IPS-NIHi11 (cell line): ENCODE results near the gene LRRC58.
"Not testable (repeated sequence)": the region's sequence is repeated elsewhere in the genome, so short reads cannot be mapped to it uniquely, and the experiment has no call there.

Experiments used
- DNase-seq: peaks from one replicate; pipeline ENCODE4 v3.0.0; 2012; ENCODE audit warnings: mixed read lengths, low spot score

LRRC58 gene

DNA sequence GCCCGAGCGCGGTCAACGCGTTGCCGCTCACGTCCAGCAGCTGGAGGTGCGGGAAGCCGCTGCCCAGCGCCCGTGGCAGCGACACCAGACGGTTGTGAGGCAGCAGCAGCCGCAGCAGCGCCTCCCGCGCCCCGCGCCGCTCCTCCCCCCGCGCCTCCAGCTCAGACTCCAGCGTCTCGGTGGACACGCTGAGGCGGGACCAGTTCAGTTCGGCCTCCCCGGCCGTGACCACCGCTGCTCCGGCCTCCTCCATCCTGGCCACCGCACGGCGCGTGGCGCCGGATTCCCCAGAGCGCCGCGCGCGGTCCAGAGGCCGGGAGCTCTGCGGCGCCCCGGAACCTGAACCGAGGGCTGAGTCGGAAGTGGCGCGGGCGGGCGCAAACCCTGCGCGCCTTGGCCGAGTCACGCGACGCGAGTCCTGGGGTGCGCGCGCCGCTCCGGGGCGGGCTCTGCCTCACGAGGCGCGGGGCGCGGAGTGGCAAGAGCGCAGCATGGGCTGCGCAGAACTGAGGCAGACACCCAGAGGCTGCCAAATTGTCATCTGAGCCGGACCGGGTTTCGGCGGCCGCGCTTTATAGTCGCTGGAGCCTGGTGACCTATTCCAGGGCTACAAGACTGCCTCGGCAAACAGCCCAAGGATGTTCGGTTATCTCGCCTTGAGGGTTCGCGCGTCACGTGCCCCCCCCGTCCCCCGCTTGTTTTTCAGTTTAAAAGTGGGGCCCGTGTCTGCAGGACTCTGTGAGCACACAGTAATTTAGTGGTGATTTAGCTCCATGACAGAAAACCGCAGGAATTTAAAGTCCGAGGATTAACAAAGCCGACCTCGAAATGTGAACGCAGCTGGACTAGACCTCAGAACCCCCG lies at the start of gene LRRC58:
Gene LRRC58 (minus strand): TSS at position 364 of the 864 bp plus-strand sequence. CDS start 111 bp downstream, at position 253.
- DNase-seq = peak; percentile 85

DNA sequence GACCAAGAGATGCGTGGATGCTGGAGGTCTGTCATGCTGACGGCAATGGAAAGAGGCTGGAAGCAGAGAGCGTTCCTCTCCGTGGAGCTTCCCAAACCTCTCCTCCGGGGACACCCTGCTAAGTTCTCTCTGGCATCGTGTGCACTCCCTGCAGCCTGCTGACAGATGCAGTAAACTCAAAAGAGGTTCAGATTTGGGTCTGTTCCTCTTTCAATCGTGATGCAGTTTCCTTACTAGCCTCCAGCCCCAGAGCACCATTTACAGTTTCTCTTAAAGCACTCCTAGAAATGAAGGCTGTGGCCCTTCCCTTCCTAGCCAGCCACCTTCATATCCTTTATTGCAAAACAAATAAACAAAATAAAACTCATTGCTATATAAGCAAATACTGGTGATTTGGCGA lies 47.3 kb upstream of the LRRC58 start:
- DNase-seq = no peak

DNA sequence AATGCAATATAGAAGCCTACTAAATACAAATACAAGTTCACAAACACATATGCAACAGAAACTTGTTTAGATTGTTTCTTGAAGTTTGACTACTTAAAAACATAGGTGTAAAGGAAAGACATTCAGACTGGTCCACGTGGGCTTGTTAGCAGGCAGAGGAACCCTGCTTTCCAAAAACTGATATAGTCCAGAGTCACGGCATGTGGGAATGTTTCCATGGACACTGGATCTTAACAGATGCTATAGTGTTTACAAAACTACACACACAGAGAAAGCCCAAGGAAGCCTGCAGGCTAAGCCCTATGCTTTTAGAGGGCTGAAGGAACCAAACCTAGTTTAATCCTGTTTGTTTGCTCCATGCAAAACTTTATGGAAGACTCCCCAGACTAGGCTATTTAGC lies 45.2 kb upstream of the LRRC58 start:
- no peak for DNase-seq

DNA sequence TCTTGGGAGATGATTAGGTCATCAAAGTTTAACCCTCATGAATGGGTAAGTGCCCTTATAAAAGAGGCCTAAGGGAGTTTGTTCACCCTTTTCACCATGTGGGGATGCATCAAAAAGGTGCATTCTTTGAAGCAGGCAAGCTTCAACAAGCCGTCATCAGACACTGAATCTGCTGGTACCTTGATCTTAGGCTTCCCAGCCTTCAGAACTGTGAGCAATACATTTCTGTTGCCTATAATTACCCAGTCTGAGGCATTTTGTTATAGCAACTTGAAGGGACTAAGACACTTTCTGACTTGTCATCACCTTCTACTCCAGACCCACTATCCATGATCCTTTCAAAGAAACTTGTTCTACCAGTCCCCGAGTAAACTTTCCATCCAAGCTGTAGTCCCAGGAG lies 44.6 kb upstream of the LRRC58 start:
- no peak for DNase-seq

DNA sequence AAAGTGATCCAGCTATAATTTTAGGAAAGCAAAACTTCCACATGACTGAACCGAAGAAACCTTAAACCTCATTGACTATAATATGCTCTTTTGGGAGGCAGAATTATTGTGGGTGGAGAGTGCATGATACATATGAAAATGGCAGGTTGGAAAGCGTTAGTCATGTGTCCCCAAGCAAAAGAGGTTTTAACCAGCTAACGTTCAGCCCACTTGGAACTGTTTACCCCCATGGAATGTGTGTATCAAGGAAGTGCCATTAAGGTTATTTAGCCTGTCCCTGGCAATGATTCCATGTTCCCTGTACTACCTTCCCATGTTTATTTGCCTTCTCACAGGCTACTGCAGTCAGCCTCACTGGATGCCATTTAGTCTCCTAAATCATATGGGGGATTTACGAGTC lies 44.1 kb upstream of the LRRC58 start:
- no peak for DNase-seq

DNA sequence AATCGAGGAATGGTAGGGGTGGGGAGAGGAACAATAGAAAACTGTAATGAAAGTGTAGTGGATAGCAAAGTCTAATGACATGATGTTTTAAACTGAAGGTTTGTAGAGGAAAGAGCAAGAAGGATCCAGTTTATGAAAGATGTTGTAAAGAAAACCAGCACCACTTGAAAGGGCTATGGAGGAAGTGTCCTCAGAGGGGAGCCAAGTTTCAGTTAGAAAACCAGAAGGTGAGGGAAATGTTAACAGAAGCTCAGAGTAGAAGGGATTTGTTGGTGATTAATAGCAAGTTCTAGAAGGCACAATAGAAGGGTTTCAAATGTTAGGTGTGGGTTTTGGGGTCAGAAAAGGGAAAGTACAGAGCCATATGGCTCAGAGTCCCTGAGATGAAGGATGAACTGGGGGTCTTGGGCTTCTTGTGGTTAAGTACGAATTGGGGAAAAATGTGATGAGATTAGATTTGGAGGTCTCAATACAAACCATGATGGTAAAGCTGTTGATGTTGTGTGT lies 33.8 kb upstream of the LRRC58 start:
- no peak for DNase-seq

DNA sequence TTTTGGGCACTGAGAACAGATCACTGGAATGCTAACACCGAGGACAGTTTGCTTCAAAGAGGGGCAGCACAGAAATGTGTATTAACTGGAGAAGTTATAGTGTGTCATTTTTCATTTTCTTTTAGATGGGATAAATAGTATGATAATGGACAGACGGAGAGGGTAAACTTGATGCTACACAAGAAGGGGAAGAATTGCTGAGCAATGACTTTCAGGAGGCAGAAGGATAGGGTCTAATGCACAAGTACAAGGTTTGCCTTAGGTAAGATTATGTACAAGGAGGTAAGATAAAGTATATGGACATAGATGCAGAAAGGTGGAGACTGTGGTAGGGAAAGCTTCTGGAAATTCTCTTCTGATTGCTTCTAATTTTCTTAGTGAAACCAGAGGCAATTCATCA lies 32.3 kb upstream of the LRRC58 start:
- DNase-seq = no peak

DNA sequence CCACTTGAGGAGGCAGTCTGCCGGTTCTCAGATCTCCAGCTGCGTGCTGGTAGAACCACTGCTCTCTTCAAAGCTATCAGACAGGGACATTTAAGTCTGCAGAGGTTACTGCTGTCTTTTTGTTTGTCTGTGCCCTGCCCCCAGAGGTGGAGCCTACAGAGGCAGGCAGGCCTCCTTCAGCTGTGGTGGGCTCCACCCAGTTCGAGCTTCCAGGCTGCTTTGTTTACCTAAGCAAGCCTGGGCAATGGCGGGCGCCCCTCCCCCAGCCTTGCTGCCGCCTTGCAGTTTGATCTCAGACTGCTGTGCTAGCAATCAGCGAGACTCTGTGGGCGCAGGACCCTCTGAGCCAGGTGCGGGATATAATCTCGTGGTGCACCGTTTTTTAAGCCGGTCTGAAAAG lies 28.8 kb upstream of the LRRC58 start:
- DNase-seq = not testable (repeated sequence)

DNA sequence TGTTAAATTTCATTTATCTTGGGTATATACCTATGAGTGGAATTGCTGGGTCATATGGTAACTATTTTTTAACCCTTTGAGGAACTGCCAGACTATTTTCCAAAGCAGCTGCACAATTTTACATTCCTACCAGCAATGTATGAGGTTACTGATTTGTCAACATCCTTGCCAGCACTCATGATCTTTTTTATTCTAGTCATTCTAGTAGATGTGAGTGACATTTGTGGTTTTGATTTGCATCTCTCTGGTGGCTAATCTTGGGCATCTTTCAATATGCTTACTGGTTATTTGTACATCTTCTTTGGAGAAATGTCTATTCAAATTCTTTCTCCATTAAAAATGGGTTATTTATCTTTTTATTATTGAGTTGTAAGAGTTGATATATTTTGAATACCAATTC lies 21.3 kb upstream of the LRRC58 start:
- no peak for DNase-seq

DNA sequence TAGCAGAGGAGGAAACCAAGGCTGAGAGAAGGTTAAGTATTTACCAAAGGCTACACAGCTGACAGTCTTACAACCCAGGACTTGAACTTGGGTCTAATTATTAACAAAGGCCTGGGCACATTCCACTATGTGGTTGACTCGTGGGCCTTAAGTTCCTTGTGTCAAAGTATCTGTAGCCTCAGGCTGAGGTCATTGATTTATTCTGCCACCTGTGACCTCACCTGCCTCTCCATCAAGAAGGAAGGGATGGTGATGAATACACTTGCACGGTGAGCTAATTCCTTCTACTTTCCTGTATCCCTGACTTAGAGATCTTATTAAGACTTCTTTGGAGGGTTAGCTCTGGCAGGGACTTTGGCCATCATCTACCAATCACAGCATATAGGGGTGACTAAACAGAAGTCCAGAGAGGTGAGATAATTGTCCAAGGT lies 19.9 kb upstream of the LRRC58 start:
- DNase-seq = no peak

DNA sequence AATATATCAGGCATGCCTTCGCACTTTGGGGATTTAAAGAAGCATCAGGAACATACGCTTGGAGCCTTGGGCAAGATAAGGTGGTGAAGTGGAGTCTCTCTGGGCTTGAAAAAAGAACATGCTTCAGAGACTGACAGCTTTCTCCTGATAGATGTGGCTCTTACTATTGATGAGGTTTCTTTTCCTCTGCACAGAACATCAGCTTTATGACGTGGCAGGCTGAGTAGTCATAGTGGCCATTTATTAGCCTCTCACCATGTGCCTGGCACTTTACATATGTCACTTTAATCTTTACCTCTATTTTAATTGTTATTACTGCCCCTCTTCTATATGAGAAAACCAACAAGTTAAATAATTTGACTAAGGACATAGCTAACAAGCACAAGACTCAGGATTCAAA lies 19.0 kb upstream of the LRRC58 start:
- DNase-seq = no peak

DNA sequence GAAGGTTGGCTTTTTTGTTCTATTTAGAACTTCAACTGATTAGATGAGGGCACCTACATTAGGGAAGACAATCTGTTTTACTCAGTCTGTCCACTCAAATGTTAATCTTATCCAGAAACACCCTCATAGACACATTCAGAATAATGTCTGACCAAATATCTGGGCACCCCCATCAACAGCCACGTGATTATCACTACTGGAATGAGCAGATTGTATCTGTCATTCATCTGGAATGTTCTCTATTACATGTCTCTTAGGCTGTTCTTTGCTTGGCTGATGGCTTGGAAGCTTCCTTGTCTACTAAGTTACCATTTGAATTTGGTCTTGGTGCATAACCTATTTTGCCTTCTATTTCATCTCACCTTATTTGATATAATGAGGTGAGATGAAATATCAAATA lies 15.7 kb upstream of the LRRC58 start:
- DNase-seq = no peak

DNA sequence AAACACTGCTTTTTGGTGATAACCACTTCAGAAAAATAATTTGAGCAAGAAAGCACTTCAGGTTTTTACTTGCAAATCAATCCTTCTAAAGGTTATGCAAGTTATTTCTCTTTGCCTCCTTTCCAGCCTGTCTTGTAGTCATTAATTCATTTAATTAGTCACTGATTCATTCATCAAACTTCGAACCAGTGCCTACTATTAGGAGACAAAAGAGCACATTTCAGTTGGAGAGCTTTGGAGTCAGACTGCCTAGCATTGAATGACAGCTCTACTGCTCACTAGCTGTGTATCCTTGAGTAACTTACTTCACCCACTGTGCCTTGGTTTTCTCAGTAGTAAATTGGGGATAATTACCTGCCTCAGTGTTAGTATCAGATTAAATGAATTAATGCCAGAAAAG lies 14.9 kb upstream of the LRRC58 start:
- no peak for DNase-seq

DNA sequence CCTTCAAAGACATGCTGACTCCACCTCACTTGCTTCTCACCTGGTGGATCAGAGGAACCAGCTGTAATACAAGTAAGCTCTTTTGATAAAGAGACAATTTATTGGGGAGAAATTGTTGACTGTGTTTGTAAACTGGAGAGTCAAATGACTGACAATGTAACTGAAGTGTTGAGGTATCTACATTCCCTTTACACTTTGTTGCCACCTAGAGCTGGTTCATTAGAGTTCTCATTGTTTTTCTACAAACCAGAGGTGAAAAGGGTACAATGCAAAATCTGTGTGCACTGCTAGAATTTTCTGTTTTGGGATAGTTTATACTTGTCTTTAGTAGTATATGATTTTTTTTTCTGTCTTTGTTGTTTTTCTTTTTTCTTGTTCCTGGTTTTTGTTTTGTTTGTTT lies 8.7 kb upstream of the LRRC58 start:
- DNase-seq = no peak

DNA sequence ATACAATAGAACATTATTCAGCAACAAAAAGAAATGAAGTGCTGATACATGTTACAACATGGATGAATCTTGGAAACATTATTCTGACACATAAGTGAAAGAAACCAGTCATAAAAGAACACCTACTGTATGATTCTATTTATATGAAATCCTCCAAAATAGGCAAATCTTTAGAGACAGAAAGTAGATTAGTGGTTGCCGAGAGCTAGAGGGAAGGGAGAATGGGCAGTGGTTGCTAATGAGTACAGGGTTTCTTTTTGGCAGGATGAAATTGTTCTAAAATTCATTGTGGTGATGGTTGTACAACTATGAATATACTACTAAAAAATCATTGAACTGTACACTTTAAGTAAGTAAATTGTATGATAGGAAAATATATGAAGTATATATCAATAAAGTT lies 6.3 kb upstream of the LRRC58 start:
- no peak for DNase-seq

DNA sequence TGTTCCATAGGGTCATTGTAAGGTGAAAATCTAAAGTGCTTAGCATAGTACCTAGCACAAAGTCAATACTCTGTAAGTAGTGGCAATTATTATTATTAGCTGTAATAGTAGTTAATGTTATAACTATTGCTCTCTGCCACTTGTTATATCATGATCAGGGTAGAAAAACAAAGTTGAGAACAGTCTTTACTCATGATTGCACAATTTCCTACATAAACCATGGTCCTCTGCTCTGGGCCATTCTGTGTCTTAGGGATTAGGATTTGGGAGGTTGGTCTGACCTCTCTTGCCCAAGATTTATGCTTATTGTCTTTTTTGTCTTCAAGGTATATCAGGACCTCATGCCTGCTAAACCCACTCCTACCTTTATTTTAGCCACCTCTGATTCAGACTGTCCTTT lies 4.3 kb upstream of the LRRC58 start:
- no peak for DNase-seq

DNA sequence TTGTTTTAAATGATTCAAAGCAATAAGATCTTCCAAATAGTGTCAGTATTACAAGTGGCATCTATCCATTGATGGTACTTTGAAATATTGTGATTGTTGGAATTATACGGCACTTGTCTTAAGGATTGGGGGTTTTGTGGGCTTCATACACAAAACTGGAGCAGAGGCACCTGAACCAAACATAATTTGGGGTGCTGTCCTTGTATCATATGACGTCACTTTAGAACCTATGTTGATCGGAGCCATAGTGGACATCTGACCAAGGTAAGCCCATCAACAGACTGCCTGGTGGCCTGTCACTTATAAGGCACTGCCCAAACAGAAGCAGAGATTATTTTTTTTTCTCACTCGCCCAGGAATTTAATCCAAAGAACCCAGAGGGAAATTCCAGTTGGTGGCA lies 2.9 kb upstream of the LRRC58 start:
- no peak for DNase-seq

DNA sequence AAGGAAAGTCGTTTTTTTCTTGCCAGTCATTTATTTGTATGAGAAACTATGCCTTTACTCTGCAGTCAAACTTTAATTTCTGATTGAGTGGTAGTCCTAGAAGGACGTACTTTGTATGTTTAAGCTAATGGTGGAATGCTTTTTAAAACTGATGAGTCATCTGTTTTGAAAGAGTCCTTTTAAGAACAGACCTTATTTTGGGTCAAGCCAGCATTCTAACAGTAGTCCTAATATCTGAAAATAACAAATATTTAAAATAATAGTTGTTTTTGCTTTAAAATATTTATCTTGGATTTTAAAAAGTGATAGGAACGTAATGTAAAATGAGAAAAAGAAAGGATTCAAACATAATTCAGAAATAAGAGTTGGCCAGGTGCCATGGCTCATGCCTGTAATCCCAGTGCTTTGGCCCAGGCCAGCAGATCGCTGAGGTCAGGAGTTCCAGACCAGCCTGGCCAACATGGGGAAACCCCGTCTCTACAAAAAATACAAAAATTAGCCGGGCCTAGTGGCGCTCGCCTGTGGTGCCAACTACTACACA lies 1.3 kb upstream of the LRRC58 start:
- peak; percentile 10 for DNase-seq

DNA sequence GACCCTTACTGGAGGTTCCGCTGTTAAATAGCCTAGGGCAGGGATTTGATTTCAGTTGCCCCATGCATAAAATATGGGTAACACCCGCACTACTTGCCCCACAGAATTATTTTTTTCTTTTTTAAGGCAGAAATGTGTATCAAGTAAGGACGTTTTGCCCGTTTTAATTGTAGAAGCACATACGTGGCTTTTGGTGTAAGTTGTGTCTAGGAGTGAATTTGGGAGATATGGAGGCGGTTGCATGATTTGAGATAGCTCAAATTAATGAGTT lies 636 bp upstream of the LRRC58 start:
- DNase-seq = no peak

DNA sequence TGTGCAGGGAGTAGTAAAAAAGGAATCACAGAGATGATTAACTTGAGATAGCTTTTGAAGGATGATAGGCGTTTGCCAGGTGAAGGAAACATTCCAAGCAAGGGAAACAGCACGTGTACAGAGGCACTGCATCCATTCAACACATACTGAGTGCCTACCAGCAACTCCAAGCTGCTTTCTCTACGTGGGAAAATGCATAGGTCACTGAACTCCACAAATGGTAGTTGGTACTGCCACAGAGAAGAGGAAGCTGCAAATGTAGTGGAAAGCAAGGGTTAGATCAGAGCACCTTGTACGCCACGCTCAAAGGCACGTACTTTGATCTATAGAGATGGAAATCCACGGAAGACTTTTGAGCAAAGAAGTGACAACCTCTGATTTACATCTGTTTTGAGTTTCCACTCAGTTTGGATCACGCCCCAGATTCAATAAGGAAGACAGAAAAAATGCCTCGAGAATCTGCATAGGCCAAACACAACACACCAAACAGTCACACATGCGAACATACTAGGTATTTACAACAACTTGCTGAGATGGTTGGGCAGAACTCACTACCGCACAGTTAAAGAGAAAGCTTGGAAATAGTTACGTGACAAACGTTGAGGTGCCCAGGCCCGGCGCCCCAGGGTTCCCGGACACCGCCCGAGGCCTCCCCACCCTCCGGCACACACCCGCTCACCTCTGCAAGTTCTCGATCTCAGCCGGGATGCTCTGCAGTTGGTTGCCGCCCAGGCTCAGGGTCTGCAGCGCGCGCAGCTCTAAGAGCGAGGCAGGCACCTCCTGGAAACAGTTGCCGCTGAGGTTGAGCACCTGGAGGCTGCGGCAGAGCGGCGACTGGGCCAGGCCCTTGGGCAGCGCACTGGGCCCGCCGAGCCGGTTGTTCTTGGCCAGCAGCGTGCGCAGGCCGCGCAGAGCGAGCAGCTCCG lies 826 bp downstream of the LRRC58 start:
- no peak for DNase-seq

DNA sequence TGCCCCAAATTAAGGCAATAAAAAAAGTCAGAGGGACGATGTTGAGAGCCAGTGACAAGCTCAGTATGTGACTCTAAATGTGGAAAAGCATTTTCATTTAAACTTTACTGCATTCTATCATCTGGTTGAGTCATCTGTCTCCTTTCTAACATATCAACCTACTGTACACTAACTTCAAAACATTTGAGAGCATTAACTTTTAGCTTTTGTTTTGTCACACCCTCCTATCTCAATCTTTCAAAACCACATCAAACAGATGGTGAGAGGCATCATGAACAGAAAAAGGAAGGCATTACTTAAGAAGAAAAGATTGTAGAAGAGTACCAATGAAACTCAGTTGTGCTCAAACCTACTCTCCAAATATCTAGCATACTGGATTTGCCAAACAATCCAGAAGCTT lies 4.8 kb downstream of the LRRC58 start:
- no peak for DNase-seq

DNA sequence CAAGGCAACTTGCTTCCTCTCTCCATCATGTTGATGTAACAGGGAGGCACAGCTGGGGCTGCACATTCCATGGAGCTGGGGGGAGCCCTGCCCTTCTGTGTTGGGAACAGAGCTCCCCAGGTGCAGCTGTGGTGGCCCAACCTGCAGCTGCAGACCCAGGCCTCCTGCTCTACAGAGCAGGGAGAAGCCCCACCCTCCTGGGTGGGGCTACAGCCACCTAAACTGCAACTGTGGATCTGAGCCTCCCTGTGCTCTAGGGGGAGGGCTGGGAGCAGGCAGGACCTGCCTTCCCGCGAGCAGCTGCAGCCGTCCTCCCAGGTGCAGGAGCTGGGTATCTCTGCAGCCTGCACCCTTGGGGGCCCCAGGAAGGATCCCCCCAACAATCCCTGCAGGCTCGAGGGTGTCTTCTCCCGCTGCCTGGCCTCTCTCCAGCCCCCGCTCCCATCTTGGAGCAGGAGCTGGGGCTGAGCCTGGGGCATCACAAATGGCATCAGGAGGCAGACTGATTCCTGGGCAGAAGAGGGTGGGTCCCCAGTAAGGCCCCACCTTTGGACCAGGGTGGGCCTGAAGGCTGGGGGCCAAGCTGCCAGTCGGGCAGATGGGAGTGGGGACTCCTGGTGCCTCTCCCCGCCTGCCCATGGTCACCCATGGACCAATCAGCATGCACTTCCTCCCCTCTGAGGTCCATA lies 7.4 kb downstream of the LRRC58 start:
- peak; percentile 20 for DNase-seq
